HepG2 (cell line): ENCODE measurements around the gene NHERF2. TPM values are rescaled to one million over a fixed set of nuclear protein-coding genes. Genes with fewer than 3 reads are reported as not detected.

ENCODE experiments used
- CENPT ChIP-seq: sonication (generic); formaldehyde crosslinking; IDR thresholded peaks from 2 replicates; pipeline ENCODE4 v1.8.0; 2022; ENCODE audit warnings: low read depth, mild to moderate bottlenecking, moderate library complexity, missing genetic modification reagents
- DMAP1 ChIP-seq: IDR thresholded peaks from 2 replicates; pipeline ENCODE4 v1.6.1; 2016
- ETV5 ChIP-seq: IDR thresholded peaks from 2 replicates; pipeline ENCODE4 v1.6.1; 2018; ENCODE audit warnings: missing biosample characterization, missing genetic modification reagents, inconsistent platforms, borderline replicate concordance
- KDM2A ChIP-seq: sonication (generic); formaldehyde crosslinking; IDR thresholded peaks from 2 replicates; pipeline ENCODE4 v1.4.0; 2020; ENCODE audit warnings: low read depth, missing genetic modification reagents, borderline replicate concordance
- KDM5B ChIP-seq: sonication (generic); formaldehyde crosslinking; IDR thresholded peaks from 2 replicates; pipeline ENCODE4 v1.4.0; 2020; ENCODE audit warnings: missing genetic modification reagents, mild to moderate bottlenecking, borderline replicate concordance
- LBX2 ChIP-seq: sonication (generic); formaldehyde crosslinking; IDR thresholded peaks from 2 replicates; pipeline ENCODE4 v1.5.0; 2020; ENCODE audit warnings: missing genetic modification reagents, mild to moderate bottlenecking, borderline replicate concordance
- NPAS2 ChIP-seq: sonication (generic); formaldehyde crosslinking; IDR thresholded peaks from 2 replicates; pipeline ENCODE4 v1.8.0; 2022; ENCODE audit warnings: mild to moderate bottlenecking, missing genetic modification reagents, borderline replicate concordance
- PLSCR1 ChIP-seq: sonication (generic); formaldehyde crosslinking; IDR thresholded peaks from 2 replicates; pipeline ENCODE4 v1.5.0; 2020; ENCODE audit warnings: missing genetic modification reagents, mild to moderate bottlenecking, borderline replicate concordance
- TFDP1 ChIP-seq: IDR thresholded peaks from 2 replicates; pipeline ENCODE4 v1.6.1; 2016; ENCODE audit warnings: missing compliant biosample characterization, missing genetic modification reagents, borderline replicate concordance
- YEATS4 ChIP-seq: sonication (generic); formaldehyde crosslinking; IDR thresholded peaks from 2 replicates; pipeline ENCODE4 v1.4.0; 2020; ENCODE audit warnings: missing genetic modification reagents, borderline replicate concordance
- ZBTB46 ChIP-seq: sonication (generic); formaldehyde crosslinking; IDR thresholded peaks from 2 replicates; pipeline ENCODE4 v1.4.0; 2020; ENCODE audit warnings: mild to moderate bottlenecking, missing genetic modification reagents, borderline replicate concordance
- ZNF614 ChIP-seq: IDR thresholded peaks from 2 replicates; pipeline ENCODE4 v1.6.1; 2018; ENCODE audit warnings: missing biosample characterization, missing genetic modification reagents, inconsistent platforms, borderline replicate concordance
- ZNF687 ChIP-seq: sonication (generic); formaldehyde crosslinking; IDR thresholded peaks from 2 replicates; pipeline ENCODE4 v1.5.1; 2020; ENCODE audit warnings: mild to moderate bottlenecking, missing genetic modification reagents, moderate library complexity
- ZNF740 ChIP-seq: sonication (generic); formaldehyde crosslinking; IDR thresholded peaks from 2 replicates; pipeline ENCODE4 v1.4.0; 2020; ENCODE audit warnings: missing genetic modification reagents
- polyA plus RNA-seq, 8 experiments: library from polyadenylated mRNA; depleted of rRNA in 3 of 8; stranded (reverse) in 7 of 8; unstranded in 1 of 8; fragments of >200 nt; fragmentation: Illumina TruSeq in 4 of 8; extraction: Trizol in 4 of 8; gene quantifications; 2 replicates each; pipeline versions ENCODE4 v1.2.1 to v1.2.3, GENCODE V29; 2011 to 2016; ENCODE audit warnings: low read depth in 4 of 8, missing spikeins in 1 of 8, mixed read lengths in 1 of 8; ENCODE audit not compliant: insufficient read depth in 1 of 8
- total RNA-seq, 5 experiments: library from RNA; depleted of rRNA; stranded (reverse); fragments of >200 nt; fragmentation: Illumina TruSeq; extraction: Trizol; gene quantifications; 2 replicates each; pipeline ENCODE4 v1.2.3, GENCODE V29; 2016; ENCODE audit warnings: low read depth in 1 of 5
- TF ChIP-seq, protein P1 (sequence below): sonication (generic); formaldehyde crosslinking; IDR thresholded peaks from 2 replicates; pipeline ENCODE4 v1.4.0; 2020; ENCODE audit warnings: missing genetic modification reagents, mild to moderate bottlenecking, borderline replicate concordance

Gene NHERF2
- total and polyA plus RNA-seq, 2 of the 13 experiments (the other 11 are each of a cell fraction or from before 2014, with no cell fraction given): 23.7 to 39.3 TPM

GRCh38 chr16:2035431-2036199 lies 8.9 kb downstream of the NHERF2 start (continued):
- TF ChIP-seq ETV5: peak; percentile 81
- TF ChIP-seq CENPT (CRISPR knock-in tag): no peak
- no peak for TF ChIP-seq ZBTB46
- peak; percentile 38; the same call in 1 of the 2 replicates for TF ChIP-seq TFDP1
- TF ChIP-seq YEATS4 (CRISPR knock-in tag): peak; percentile 72; the same call in 1 of the 2 replicates
- TF ChIP-seq PLSCR1 (CRISPR knock-in tag): 0 out of 2 replicates have a peak, but pooled peaks have one; percentile 28
- TF ChIP-seq KDM5B (CRISPR knock-in tag): peak; percentile 80
- TF ChIP-seq NPAS2: 0 out of 2 replicates have a peak, but pooled peaks have one; percentile 43
- TF ChIP-seq, protein P1, sequence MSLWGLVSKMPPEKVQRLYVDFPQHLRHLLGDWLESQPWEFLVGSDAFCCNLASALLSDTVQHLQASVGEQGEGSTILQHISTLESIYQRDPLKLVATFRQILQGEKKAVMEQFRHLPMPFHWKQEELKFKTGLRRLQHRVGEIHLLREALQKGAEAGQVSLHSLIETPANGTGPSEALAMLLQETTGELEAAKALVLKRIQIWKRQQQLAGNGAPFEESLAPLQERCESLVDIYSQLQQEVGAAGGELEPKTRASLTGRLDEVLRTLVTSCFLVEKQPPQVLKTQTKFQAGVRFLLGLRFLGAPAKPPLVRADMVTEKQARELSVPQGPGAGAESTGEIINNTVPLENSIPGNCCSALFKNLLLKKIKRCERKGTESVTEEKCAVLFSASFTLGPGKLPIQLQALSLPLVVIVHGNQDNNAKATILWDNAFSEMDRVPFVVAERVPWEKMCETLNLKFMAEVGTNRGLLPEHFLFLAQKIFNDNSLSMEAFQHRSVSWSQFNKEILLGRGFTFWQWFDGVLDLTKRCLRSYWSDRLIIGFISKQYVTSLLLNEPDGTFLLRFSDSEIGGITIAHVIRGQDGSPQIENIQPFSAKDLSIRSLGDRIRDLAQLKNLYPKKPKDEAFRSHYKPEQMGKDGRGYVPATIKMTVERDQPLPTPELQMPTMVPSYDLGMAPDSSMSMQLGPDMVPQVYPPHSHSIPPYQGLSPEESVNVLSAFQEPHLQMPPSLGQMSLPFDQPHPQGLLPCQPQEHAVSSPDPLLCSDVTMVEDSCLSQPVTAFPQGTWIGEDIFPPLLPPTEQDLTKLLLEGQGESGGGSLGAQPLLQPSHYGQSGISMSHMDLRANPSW (CRISPR knock-in tag): peak; percentile 67; the same call in 1 of the 2 replicates
- peak; percentile 91 for TF ChIP-seq DMAP1 (CRISPR knock-in tag)
- no peak; the same call in 1 of the 2 replicates for TF ChIP-seq ZNF740 (CRISPR knock-in tag)
- peak; percentile 96 for TF ChIP-seq ZNF687
- peak; percentile 72; the same call in 1 of the 2 replicates for TF ChIP-seq KDM2A (CRISPR knock-in tag)
- TF ChIP-seq LBX2 (CRISPR knock-in tag): no peak
- 0 out of 2 replicates have a peak, but pooled peaks have one; percentile 67 for TF ChIP-seq ZNF614 (CRISPR knock-in tag)
